Stimulated activated CD8-positive, alpha-beta memory T cell treated with anti-CD3 and anti-CD28 coated beads, Interleukin-15, amount 100 ng/mL, for 24 hours (primary cell): ENCODE data around the gene PKP2.
"Not testable (repeated sequence)": the region's sequence is repeated elsewhere in the genome, so short reads cannot be mapped to it uniquely, and the experiment has no call there.

ENCODE experiments used
- DNase-seq: peaks from one replicate; pipeline ENCODE4 v3.0.0-alpha.2; 2020; ENCODE audit warnings: low read depth

Gene PKP2

GRCh38 chr12:32861658-32862057 is 34.9 kb downstream of the PKP2 start:
- DNase-seq = not testable (repeated sequence)

- no peak for DNase-seq
Measured at GRCh38 chr12:32860192-32860591, 36.4 kb downstream of the PKP2 start.

- DNase-seq = no peak
Measured at GRCh38 chr12:32859389-32859788, 37.2 kb downstream of the PKP2 start.

- no peak for DNase-seq
Measured at GRCh38 chr12:32854716-32855115, 41.9 kb downstream of the PKP2 start.

- no peak for DNase-seq
Measured at GRCh38 chr12:32854097-32854496, 42.5 kb downstream of the PKP2 start.

GRCh38 chr12:32847287-32847686 is 49.3 kb downstream of the PKP2 start:
- no peak for DNase-seq

- DNase-seq = no peak
Measured at GRCh38 chr12:32846053-32846452, 50.5 kb downstream of the PKP2 start.

- no peak for DNase-seq
Measured at GRCh38 chr12:32843528-32844095, 53.0 kb downstream of the PKP2 start.

GRCh38 chr12:32841061-32841460 is 55.5 kb downstream of the PKP2 start:
- DNase-seq = no peak

GRCh38 chr12:32839828-32840227 is 56.7 kb downstream of the PKP2 start:
- DNase-seq = no peak

GRCh38 chr12:32837974-32838373 is 58.6 kb downstream of the PKP2 start:
- no peak for DNase-seq

- DNase-seq = no peak
Measured at GRCh38 chr12:32836710-32837109, 59.9 kb downstream of the PKP2 start.

GRCh38 chr12:32834122-32834521 is 62.5 kb downstream of the PKP2 start:
- DNase-seq = no peak

- DNase-seq = no peak
Measured at GRCh38 chr12:32828552-32828951, 68.0 kb downstream of the PKP2 start.

- DNase-seq = no peak
Measured at GRCh38 chr12:32828120-32828519, 68.5 kb downstream of the PKP2 start.

- DNase-seq = no peak
Measured at GRCh38 chr12:32826807-32827412, 69.7 kb downstream of the PKP2 start.

- DNase-seq = no peak
Measured at GRCh38 chr12:32824596-32824995, 72.0 kb downstream of the PKP2 start.

- DNase-seq = no peak
Measured at GRCh38 chr12:32822344-32822743, 74.2 kb downstream of the PKP2 start.

GRCh38 chr12:32821710-32822109 is 74.9 kb downstream of the PKP2 start:
- no peak for DNase-seq

GRCh38 chr12:32821293-32821692 is 75.3 kb downstream of the PKP2 start:
- no peak for DNase-seq

GRCh38 chr12:32820376-32820931 is 76.1 kb downstream of the PKP2 start:
- no peak for DNase-seq

- DNase-seq = no peak
Measured at GRCh38 chr12:32819424-32819823, 77.2 kb downstream of the PKP2 start.

GRCh38 chr12:32811686-32812392 is 84.7 kb downstream of the PKP2 start:
- no peak for DNase-seq
